Neural cell (in vitro differentiated cells): ENCODE results near the gene AIFM2. TPM values are rescaled to one million over a fixed set of nuclear protein-coding genes. Genes with fewer than 3 reads are reported as not detected.

ENCODE experiments used
- H2AFZ ChIP-seq: fragments of 200-600, 300-800 bp; sonication (generic), shearing (Covaris generic); 2 replicates; pipeline ENCODE4 v1.6.0; 2014; ENCODE audit warnings: low read depth, mild to moderate bottlenecking, antibody characterized with exemption, low read length, moderate library complexity
- H3F3A ChIP-seq: fragments of 200-600 bp; shearing (Covaris generic); 2 replicates; pipeline ENCODE4 v1.6.1; 2016; ENCODE audit warnings: mild to moderate bottlenecking, moderate library complexity, mixed read lengths, antibody characterized with exemption, low read length; ENCODE audit not compliant: insufficient read depth, poor library complexity, severe bottlenecking
- H3K27ac ChIP-seq: fragments of 200-600, 300-800 bp; sonication (generic), shearing (Covaris generic); 2 replicates; pipeline ENCODE4 v1.5.1; 2014; ENCODE audit warnings: mild to moderate bottlenecking, low read length, moderate library complexity
- H3K27me3 ChIP-seq: fragments of 300-800, 200-600 bp; sonication (generic), shearing (Covaris generic); 2 replicates; pipeline ENCODE4 v1.6.0; 2014; ENCODE audit warnings: mild to moderate bottlenecking, low read depth, low read length, moderate library complexity; ENCODE audit not compliant: insufficient read depth
- H3K36me3 ChIP-seq: fragments of 300-800, 200-600 bp; sonication (generic), shearing (Covaris generic); 2 replicates; pipeline ENCODE4 v1.5.1; 2014; ENCODE audit warnings: mild to moderate bottlenecking, antibody characterized with exemption, low read length, moderate library complexity; ENCODE audit not compliant: insufficient read depth
- H3K4me2 ChIP-seq: fragments of 300-800, 200-600 bp; sonication (generic), shearing (Covaris generic); 2 replicates; pipeline ENCODE4 v1.6.0; 2014; ENCODE audit warnings: mild to moderate bottlenecking, low read length
- H3K4me3 ChIP-seq: fragments of 300-800, 200-600 bp; sonication (generic), shearing (Covaris generic); 2 replicates; pipeline ENCODE4 v1.5.1; 2014; ENCODE audit warnings: mild to moderate bottlenecking, low read length, moderate library complexity
- H3K79me2 ChIP-seq: fragments of 200-600 bp; shearing (Covaris generic); replicated peaks from 2 replicates; pipeline ENCODE4 v1.6.0; 2014; ENCODE audit warnings: mild to moderate bottlenecking, low read length, moderate library complexity; ENCODE audit not compliant: insufficient read depth
- H3K9ac ChIP-seq: fragments of 300-800, 200-600 bp; sonication (generic), shearing (Covaris generic); 2 replicates; pipeline ENCODE4 v1.6.1; 2016; ENCODE audit warnings: mild to moderate bottlenecking, low read length, mixed read lengths
- H3K9me2 ChIP-seq: fragments of 200-600 bp; shearing (Covaris generic); 2 replicates; pipeline ENCODE4 v1.6.1; 2016; ENCODE audit warnings: mild to moderate bottlenecking, low read length, mixed read lengths; ENCODE audit not compliant: insufficient read depth
- H3K9me3 ChIP-seq: fragments of 200-600, 300-800 bp; sonication (generic), shearing (Covaris generic); 2 replicates; pipeline ENCODE4 v1.6.1; 2016; ENCODE audit warnings: mild to moderate bottlenecking, mixed run types, low read length, moderate library complexity, mixed read lengths
- H4K20me1 ChIP-seq: fragments of 200-600 bp; shearing (Covaris generic); 2 replicates; pipeline ENCODE4 v1.6.1; 2016; ENCODE audit warnings: mild to moderate bottlenecking, mixed run types; ENCODE audit not compliant: insufficient read depth
- EP300 ChIP-seq: fragments of 450-650 bp; conservative IDR thresholded peaks from 2 replicates; pipeline ENCODE4 v1.6.1; 2014; ENCODE audit warnings: antibody characterized with exemption, mild to moderate bottlenecking, moderate library complexity; ENCODE audit not compliant: poor library complexity, severe bottlenecking
- EZH2 ChIP-seq: fragments of 200-600, 300-800 bp; shearing (Covaris generic), sonication (generic); IDR thresholded peaks from 2 replicates; pipeline ENCODE4 v1.6.1; 2014; ENCODE audit warnings: antibody characterized with exemption, low read length, borderline replicate concordance, mild to moderate bottlenecking; ENCODE audit not compliant: insufficient read depth, poor library complexity, severe bottlenecking
- MXI1 ChIP-seq: fragments of 450-650 bp; conservative IDR thresholded peaks from 2 replicates; pipeline ENCODE4 v1.6.1; 2014; ENCODE audit warnings: antibody characterized with exemption, mild to moderate bottlenecking; ENCODE audit not compliant: poor library complexity, severe bottlenecking
- POLR2AphosphoS5 ChIP-seq: IDR thresholded peaks from 2 replicates; pipeline ENCODE4 v1.6.1; 2012
- RAD21 ChIP-seq: fragments of 450-650 bp; conservative IDR thresholded peaks from 2 replicates; pipeline ENCODE4 v1.6.1; 2014; ENCODE audit warnings: antibody characterized with exemption, mild to moderate bottlenecking, moderate library complexity
- SMC3 ChIP-seq: fragments of 450-650 bp; conservative IDR thresholded peaks from 2 replicates; pipeline ENCODE4 v1.6.1; 2014; ENCODE audit warnings: antibody characterized with exemption, mild to moderate bottlenecking, moderate library complexity; ENCODE audit not compliant: poor library complexity
- TAF1 ChIP-seq: IDR thresholded peaks from 2 replicates; pipeline ENCODE4 v1.6.1; 2012; ENCODE audit warnings: low read depth
- polyA plus RNA-seq: library from polyadenylated mRNA; depleted of rRNA; stranded (reverse); fragments of >200 nt; gene quantifications from 2 replicates; pipeline ENCODE4 v1.2.3, GENCODE V29; 2014
- TF ChIP-seq, protein P1 (sequence below): fragments of 450-650 bp; IDR thresholded peaks from 2 replicates; pipeline ENCODE4 v1.5.1; 2014; ENCODE audit warnings: antibody characterized with exemption, mild to moderate bottlenecking, moderate library complexity; ENCODE audit not compliant: poor library complexity, severe bottlenecking
- TF ChIP-seq, protein P2 (sequence below): IDR thresholded peaks from 2 replicates; pipeline ENCODE4 v1.6.1; 2012; ENCODE audit warnings: borderline replicate concordance

AIFM2 gene
- polyA plus RNA-seq, 1 donor from 2014 or later, result 0.78 TPM

DNA sequence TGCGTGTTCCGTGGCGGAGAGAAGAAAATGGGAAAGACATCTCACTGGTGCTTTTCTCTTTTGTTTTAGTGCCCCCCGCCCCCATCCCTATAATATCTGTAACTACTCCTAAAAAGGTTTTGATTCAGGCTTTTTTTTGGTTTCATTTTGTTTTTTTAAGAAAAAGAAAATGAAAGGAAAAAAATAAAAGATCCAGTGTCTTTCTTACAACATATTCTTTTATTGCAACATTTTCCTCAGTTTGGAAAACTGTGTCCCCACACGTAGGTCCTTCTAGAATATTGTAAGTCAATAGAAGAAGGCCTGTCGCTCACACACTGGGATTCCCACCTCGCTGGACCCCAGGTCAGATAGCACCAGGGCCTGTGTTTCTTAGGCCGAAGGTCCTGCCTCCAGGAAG is 20.6 kb downstream of the AIFM2 start:
- no peak overlapping the region for H3K4me3 ChIP-seq
- H4K20me1 ChIP-seq, result no peaks in the 10 kb centered on the region
- no peak overlapping the region for H2AFZ ChIP-seq
- H3K9ac ChIP-seq, result no peak overlapping the region
- TF ChIP-seq EZH2, result no peak
- no peak for TF ChIP-seq EP300
- TF ChIP-seq SMC3, result no peak
- no peak for TF ChIP-seq RAD21
- no peak for TF ChIP-seq TAF1
- H3K9me2 ChIP-seq, result no peaks in the 10 kb centered on the region
- no peaks in the 10 kb centered on the region for H3K27me3 ChIP-seq
- H3K4me2 ChIP-seq, result no peak overlapping the region
- H3F3A ChIP-seq, result no peaks in the 10 kb centered on the region
- H3K27ac ChIP-seq, result no peak overlapping the region
- no peaks in the 10 kb centered on the region for H3K36me3 ChIP-seq
- H3K79me2 ChIP-seq, result no peaks in the 10 kb centered on the region
- no peaks in the 10 kb centered on the region for H3K9me3 ChIP-seq

DNA sequence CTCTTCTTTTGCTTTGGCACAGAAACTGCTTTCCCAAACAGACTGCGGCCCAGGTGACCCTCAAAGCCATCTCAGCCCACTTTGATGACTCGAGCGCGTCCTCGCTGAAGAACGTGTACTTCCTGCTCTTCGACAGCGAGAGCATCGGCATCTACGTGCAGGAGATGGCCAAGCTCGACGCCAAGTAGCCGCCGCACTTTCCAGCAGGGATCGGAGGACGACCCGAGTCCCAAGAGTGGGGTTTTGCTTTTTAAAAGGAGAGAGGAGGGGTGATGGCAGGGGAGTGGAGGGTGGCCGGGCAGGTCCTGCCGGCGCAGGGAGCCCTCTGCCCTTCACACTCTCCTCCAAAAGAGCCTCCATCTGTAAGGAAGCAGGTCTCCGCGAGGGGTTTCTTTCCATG is 21.1 kb downstream of the AIFM2 start:
- Histone ChIP-seq H2AFZ (no peak overlapping the region), H3K9me3 (no peaks in the 10 kb centered on the region), H4K20me1 (no peaks in the 10 kb centered on the region), H3K9me2 (no peaks in the 10 kb centered on the region), H3K27me3 (no peaks in the 10 kb centered on the region), H3K27ac (no peak overlapping the region), H3K4me3 (no peak overlapping the region), H3K36me3 (no peaks in the 10 kb centered on the region), H3K4me2 (no peak overlapping the region), H3F3A (no peaks in the 10 kb centered on the region), H3K9ac (no peak overlapping the region), H3K79me2 (no peaks in the 10 kb centered on the region)
- no peak for TF ChIP-seq TAF1
- TF ChIP-seq, protein P1, sequence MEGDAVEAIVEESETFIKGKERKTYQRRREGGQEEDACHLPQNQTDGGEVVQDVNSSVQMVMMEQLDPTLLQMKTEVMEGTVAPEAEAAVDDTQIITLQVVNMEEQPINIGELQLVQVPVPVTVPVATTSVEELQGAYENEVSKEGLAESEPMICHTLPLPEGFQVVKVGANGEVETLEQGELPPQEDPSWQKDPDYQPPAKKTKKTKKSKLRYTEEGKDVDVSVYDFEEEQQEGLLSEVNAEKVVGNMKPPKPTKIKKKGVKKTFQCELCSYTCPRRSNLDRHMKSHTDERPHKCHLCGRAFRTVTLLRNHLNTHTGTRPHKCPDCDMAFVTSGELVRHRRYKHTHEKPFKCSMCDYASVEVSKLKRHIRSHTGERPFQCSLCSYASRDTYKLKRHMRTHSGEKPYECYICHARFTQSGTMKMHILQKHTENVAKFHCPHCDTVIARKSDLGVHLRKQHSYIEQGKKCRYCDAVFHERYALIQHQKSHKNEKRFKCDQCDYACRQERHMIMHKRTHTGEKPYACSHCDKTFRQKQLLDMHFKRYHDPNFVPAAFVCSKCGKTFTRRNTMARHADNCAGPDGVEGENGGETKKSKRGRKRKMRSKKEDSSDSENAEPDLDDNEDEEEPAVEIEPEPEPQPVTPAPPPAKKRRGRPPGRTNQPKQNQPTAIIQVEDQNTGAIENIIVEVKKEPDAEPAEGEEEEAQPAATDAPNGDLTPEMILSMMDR, result no peak
- TF ChIP-seq SMC3, result no peak
- TF ChIP-seq RAD21, result no peak
- no peak for TF ChIP-seq POLR2AphosphoS5
- no peak for TF ChIP-seq EP300
- TF ChIP-seq MXI1, result no peak
- TF ChIP-seq EZH2, result no peak
- TF ChIP-seq, protein P2, sequence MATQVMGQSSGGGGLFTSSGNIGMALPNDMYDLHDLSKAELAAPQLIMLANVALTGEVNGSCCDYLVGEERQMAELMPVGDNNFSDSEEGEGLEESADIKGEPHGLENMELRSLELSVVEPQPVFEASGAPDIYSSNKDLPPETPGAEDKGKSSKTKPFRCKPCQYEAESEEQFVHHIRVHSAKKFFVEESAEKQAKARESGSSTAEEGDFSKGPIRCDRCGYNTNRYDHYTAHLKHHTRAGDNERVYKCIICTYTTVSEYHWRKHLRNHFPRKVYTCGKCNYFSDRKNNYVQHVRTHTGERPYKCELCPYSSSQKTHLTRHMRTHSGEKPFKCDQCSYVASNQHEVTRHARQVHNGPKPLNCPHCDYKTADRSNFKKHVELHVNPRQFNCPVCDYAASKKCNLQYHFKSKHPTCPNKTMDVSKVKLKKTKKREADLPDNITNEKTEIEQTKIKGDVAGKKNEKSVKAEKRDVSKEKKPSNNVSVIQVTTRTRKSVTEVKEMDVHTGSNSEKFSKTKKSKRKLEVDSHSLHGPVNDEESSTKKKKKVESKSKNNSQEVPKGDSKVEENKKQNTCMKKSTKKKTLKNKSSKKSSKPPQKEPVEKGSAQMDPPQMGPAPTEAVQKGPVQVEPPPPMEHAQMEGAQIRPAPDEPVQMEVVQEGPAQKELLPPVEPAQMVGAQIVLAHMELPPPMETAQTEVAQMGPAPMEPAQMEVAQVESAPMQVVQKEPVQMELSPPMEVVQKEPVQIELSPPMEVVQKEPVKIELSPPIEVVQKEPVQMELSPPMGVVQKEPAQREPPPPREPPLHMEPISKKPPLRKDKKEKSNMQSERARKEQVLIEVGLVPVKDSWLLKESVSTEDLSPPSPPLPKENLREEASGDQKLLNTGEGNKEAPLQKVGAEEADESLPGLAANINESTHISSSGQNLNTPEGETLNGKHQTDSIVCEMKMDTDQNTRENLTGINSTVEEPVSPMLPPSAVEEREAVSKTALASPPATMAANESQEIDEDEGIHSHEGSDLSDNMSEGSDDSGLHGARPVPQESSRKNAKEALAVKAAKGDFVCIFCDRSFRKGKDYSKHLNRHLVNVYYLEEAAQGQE, result no peak
